Activated T-helper 1 cell treated with anti-CD3 and anti-CD28 coated beads, Interleukin-2, amount 50 U/mL, for 16 hours (primary cell): Measurements from ENCODE around the gene ZFP69B.
A peak's percentile ranks its signal among the peaks of the same experiment; 100 is the strongest.

Source experiments
- DNase-seq, 2 donors: peaks; one replicate each; pipeline ENCODE4 v3.0.0-alpha.2; 2020; ENCODE audit warnings: low read depth in 1 of 2, low spot score in 1 of 2

ZFP69B gene

GRCh38 chr1:40449684-40450494 lies at the start of gene ZFP69B:
TSS of gene ZFP69B (plus strand) at chr1:40450476. CDS start at chr1:40450962, 486 bp downstream.
- DNase-seq, result peak; percentile 67 to 80

GRCh38 chr1:40401473-40402201 lies 48.6 kb upstream of the ZFP69B start:
- no peak for DNase-seq

- no peak for DNase-seq
Observed at GRCh38 chr1:40404670-40405462, 45.4 kb upstream of the ZFP69B start.

- no peak for DNase-seq
Observed at GRCh38 chr1:40405812-40406211, 44.5 kb upstream of the ZFP69B start.

- DNase-seq, result no peak
Observed at GRCh38 chr1:40407453-40407852, 42.8 kb upstream of the ZFP69B start.

- DNase-seq, result no peak
Observed at GRCh38 chr1:40409467-40409866, 40.8 kb upstream of the ZFP69B start.

- DNase-seq, result no peak
Observed at GRCh38 chr1:40411294-40411693, 39.0 kb upstream of the ZFP69B start.

GRCh38 chr1:40411843-40412242 lies 38.4 kb upstream of the ZFP69B start:
- no peak for DNase-seq

- DNase-seq, result no peak
Observed at GRCh38 chr1:40413527-40414252, 36.6 kb upstream of the ZFP69B start.

GRCh38 chr1:40414331-40414730 lies 35.9 kb upstream of the ZFP69B start:
- no peak for DNase-seq

- DNase-seq, result no peak
Observed at GRCh38 chr1:40416709-40417108, 33.6 kb upstream of the ZFP69B start.

- no peak for DNase-seq
Observed at GRCh38 chr1:40421431-40422384, 28.6 kb upstream of the ZFP69B start.

GRCh38 chr1:40422630-40423263 lies 27.5 kb upstream of the ZFP69B start:
- DNase-seq, result no peak

- DNase-seq, result no peak
Observed at GRCh38 chr1:40423264-40423642, 27.0 kb upstream of the ZFP69B start.

- DNase-seq, result no peak
Observed at GRCh38 chr1:40423951-40424618, 26.2 kb upstream of the ZFP69B start.

- DNase-seq, result no peak
Observed at GRCh38 chr1:40425198-40425597, 25.1 kb upstream of the ZFP69B start.

GRCh38 chr1:40431385-40431784 lies 18.9 kb upstream of the ZFP69B start:
- DNase-seq, result no peak

GRCh38 chr1:40432644-40433390 lies 17.5 kb upstream of the ZFP69B start:
- DNase-seq, result no peak
